GM23248 (cell line): ENCODE data around the gene CCDC146.

Experiments used
- EZH2 ChIP-seq: fragments of 200-600 bp; sonication (generic); IDR thresholded peaks from 2 replicates; pipeline ENCODE4 v1.6.1; 2018; ENCODE audit warnings: antibody characterized with exemption, mild to moderate bottlenecking; ENCODE audit not compliant: insufficient read depth, poor library complexity, severe bottlenecking
- EZH2phosphoT487 ChIP-seq: fragments of 200-600 bp; sonication (generic); IDR thresholded peaks from 2 replicates; pipeline ENCODE4 v1.6.1; 2018; ENCODE audit warnings: antibody characterized with exemption, moderate library complexity, mild to moderate bottlenecking, low read depth; ENCODE audit not compliant: insufficient read depth

DNA sequence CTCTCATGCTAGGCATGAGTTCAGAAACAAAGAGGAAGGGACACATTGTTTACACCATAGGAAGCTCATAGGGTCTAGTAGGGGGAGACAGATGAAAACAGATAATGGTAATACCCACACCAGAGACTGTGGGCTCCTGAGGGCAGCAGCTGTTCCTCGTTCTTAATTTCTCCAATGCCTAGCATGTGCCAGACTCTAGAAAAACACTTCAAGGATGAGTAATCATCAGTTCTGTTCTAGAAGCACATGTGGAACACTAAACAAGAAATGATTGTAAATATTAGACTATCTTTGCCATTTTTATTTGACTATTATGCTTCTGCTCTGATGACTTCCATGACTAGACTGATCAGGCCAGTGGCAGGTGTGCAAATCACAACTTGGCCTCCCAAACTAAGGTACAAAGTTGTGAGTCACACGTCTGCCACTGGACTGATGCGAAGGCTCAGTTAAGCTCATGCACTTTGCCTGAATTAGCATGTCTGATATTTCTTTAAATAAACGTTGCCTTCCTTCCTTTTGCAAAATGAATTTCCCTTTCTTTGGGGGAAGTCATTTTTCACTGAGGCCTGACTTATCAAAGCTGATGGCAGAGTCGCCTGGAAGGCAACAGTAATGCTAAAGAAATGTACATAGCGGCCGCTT lies 166.4 kb downstream of the CCDC146 start:
- no peak for TF ChIP-seq EZH2
- no peak for TF ChIP-seq EZH2phosphoT487
